Renal pelvis (tissue), 12 donors: ENCODE measurements around the gene DNAJB12. TPM values are rescaled to one million over a fixed set of nuclear protein-coding genes. Genes with fewer than 3 reads are reported as not detected.
"Not testable (repeated sequence)": the region's sequence is repeated elsewhere in the genome, so short reads cannot be mapped to it uniquely, and the experiment has no call there.

Experiments used
- DNase-seq: peaks from one replicate; pipeline ENCODE4 v3.0.0-alpha.2; 2013
- long read RNA-seq, 16 experiments: transcript quantifications; one replicate each; lab custom pipeline, GENCODE V29; 2026
- polyA plus RNA-seq, 3 donors: library from polyadenylated mRNA; unstranded; fragments of 120-200 nt; gene quantifications; one replicate each; pipeline ENCODE4 v1.2.1, GENCODE V29; 2013; ENCODE audit not compliant: insufficient read length in 3 of 3

Gene DNAJB12
- polyA plus RNA-seq, result 10 to 100 TPM; 37.5 to 39.2 (median 38.2) TPM
- long read RNA-seq, donor 1, full-length matches to known transcripts, result 5 of 20 reads
- long read RNA-seq, donor 1, partial matches to known transcripts, result 8 of 20 reads
- long read RNA-seq, donor 1, other reads (novel, unspliced or antisense), result 7 of 20 reads
- long read RNA-seq, donor 2, full-length matches to known transcripts, result 17 of 25 reads
- long read RNA-seq, donor 2, partial matches to known transcripts, result 0 of 25 reads
- long read RNA-seq, donor 2, other reads (novel, unspliced or antisense), result 8 of 25 reads
- long read RNA-seq, donor 3, full-length matches to known transcripts, result 10 of 21 reads
- long read RNA-seq, donor 3, partial matches to known transcripts, result 5 of 21 reads
- long read RNA-seq, donor 3, other reads (novel, unspliced or antisense), result 6 of 21 reads
- long read RNA-seq, donor 4, full-length matches to known transcripts, result 16 of 28 reads
- long read RNA-seq, donor 4, partial matches to known transcripts, result 6 of 28 reads
- long read RNA-seq, donor 4, other reads (novel, unspliced or antisense), result 6 of 28 reads
- long read RNA-seq, donor 5, full-length matches to known transcripts, result 9 of 14 reads
- long read RNA-seq, donor 5, partial matches to known transcripts, result 5 of 14 reads
- long read RNA-seq, donor 5, other reads (novel, unspliced or antisense), result 0 of 14 reads
- long read RNA-seq, donor 6, full-length matches to known transcripts, result 23 of 29 reads
- long read RNA-seq, donor 6, partial matches to known transcripts, result 0 of 29 reads
- long read RNA-seq, donor 6, other reads (novel, unspliced or antisense), result 6 of 29 reads
- long read RNA-seq, donor 7, full-length matches to known transcripts, result 6 of 16 reads
- long read RNA-seq, donor 7, partial matches to known transcripts, result 5 of 16 reads
- long read RNA-seq, donor 7, other reads (novel, unspliced or antisense), result 5 of 16 reads
- long read RNA-seq, donor 8, full-length matches to known transcripts, result 3 of 3 reads
- long read RNA-seq, donor 8, partial matches to known transcripts, result 0 of 3 reads
- long read RNA-seq, donor 8, other reads (novel, unspliced or antisense), result 0 of 3 reads
- long read RNA-seq, donor 9, full-length matches to known transcripts, result 7 of 21 reads
- long read RNA-seq, donor 9, partial matches to known transcripts, result 9 of 21 reads
- long read RNA-seq, donor 9, other reads (novel, unspliced or antisense), result 5 of 21 reads
- long read RNA-seq, donor 10, full-length matches to known transcripts, result 11 of 16 reads
- long read RNA-seq, donor 10, partial matches to known transcripts, result 5 of 16 reads
- long read RNA-seq, donor 10, other reads (novel, unspliced or antisense), result 0 of 16 reads
- long read RNA-seq, donor 11, partial matches to known transcripts, result 13 of 22 reads
- long read RNA-seq, donor 11, other reads (novel, unspliced or antisense), result 5 of 22 reads
- long read RNA-seq, donor 12, full-length matches to known transcripts, result 22 of 27 reads
- long read RNA-seq, donor 12, partial matches to known transcripts, result 0 of 27 reads
- long read RNA-seq, donor 12, other reads (novel, unspliced or antisense), result 5 of 27 reads
- long read RNA-seq, donor 13, partial matches to known transcripts, result 12 of 16 reads
- long read RNA-seq, donor 13, other reads (novel, unspliced or antisense), result 0 of 16 reads
- long read RNA-seq, donor 14, result 0 reads
- long read RNA-seq, donor 15, full-length matches to known transcripts, result 19 of 19 reads
- long read RNA-seq, donor 15, partial matches to known transcripts, result 0 of 19 reads
- long read RNA-seq, donor 15, other reads (novel, unspliced or antisense), result 0 of 19 reads
- long read RNA-seq, donor 16, full-length matches to known transcripts, result 17 of 25 reads
- long read RNA-seq, donor 16, partial matches to known transcripts, result 0 of 25 reads
- long read RNA-seq, donor 16, other reads (novel, unspliced or antisense), result 8 of 25 reads

- peak; percentile 95 for DNase-seq
These were observed at the start of gene DNAJB12 for GRCh38 chr10:72354356-72355213. DNAJB12 (minus strand) TSS chr10:72354919; CDS start chr10:72354897, 22 bp downstream.

- DNase-seq, result not testable (repeated sequence)
These were observed 40.9 kb upstream of the DNAJB12 start for GRCh38 chr10:72395581-72395980.

- DNase-seq, result no peak
These were observed 37.9 kb upstream of the DNAJB12 start for GRCh38 chr10:72392571-72392970.

GRCh38 chr10:72390764-72391163, 36.0 kb upstream of the DNAJB12 start:
- DNase-seq, result no peak

GRCh38 chr10:72389716-72390115, 35.0 kb upstream of the DNAJB12 start:
- no peak for DNase-seq

- DNase-seq, result no peak
These were observed 34.3 kb upstream of the DNAJB12 start for GRCh38 chr10:72389014-72389413.

- DNase-seq, result no peak
These were observed 33.3 kb upstream of the DNAJB12 start for GRCh38 chr10:72388062-72388461.

- no peak for DNase-seq
These were observed 32.3 kb upstream of the DNAJB12 start for GRCh38 chr10:72386916-72387586.

- DNase-seq, result no peak
These were observed 31.0 kb upstream of the DNAJB12 start for GRCh38 chr10:72385724-72386123.

GRCh38 chr10:72384982-72385381, 30.3 kb upstream of the DNAJB12 start:
- DNase-seq, result not testable (repeated sequence)

- DNase-seq, result no peak
These were observed 25.1 kb upstream of the DNAJB12 start for GRCh38 chr10:72379776-72380175.

GRCh38 chr10:72379062-72379461, 24.3 kb upstream of the DNAJB12 start:
- DNase-seq, result no peak

- no peak for DNase-seq
These were observed 20.9 kb upstream of the DNAJB12 start for GRCh38 chr10:72375585-72375984.

- DNase-seq, result no peak
These were observed 20.5 kb upstream of the DNAJB12 start for GRCh38 chr10:72375173-72375572.

- DNase-seq, result no peak
These were observed 15.5 kb upstream of the DNAJB12 start for GRCh38 chr10:72370201-72370722.

GRCh38 chr10:72367301-72367960, 12.7 kb upstream of the DNAJB12 start:
- peak; percentile 12 for DNase-seq

- no peak for DNase-seq
These were observed 10.6 kb upstream of the DNAJB12 start for GRCh38 chr10:72365106-72365895.
